Spleen (tissue), 11 donors: ENCODE results near the gene FSTL3. TPM values are rescaled to one million over a fixed set of nuclear protein-coding genes. Genes with fewer than 3 reads are reported as not detected.
A peak's percentile ranks its signal among the peaks of the same experiment; 100 is the strongest.

Experiments
- DNase-seq: peaks from one replicate; pipeline ENCODE4 v3.0.0-alpha.2; 2020
- H3K27ac ChIP-seq, 8 donors: fragments of 200-600 bp; sonication (generic) in 7 of 8; 1 replicate in 4 of 8; 2 replicates in 4 of 8; pipeline versions ENCODE4 v1.5.0 to v1.8.0; 2016 to 2021; ENCODE audit warnings: inconsistent platforms in 4 of 8, mild to moderate bottlenecking in 4 of 8, moderate library complexity in 1 of 8
- H3K27me3 ChIP-seq, 7 donors: fragments of 200-600 bp; sonication (generic) in 6 of 7; replicated peaks in 1 of 7; 1 replicate in 4 of 7; 2 replicates in 3 of 7; pipeline versions ENCODE4 v1.5.0 to v1.8.0; 2016 to 2021; ENCODE audit warnings: inconsistent platforms in 3 of 7, mild to moderate bottlenecking in 1 of 7
- H3K36me3 ChIP-seq, 6 donors: fragments of 200-600 bp; sonication (generic) in 5 of 6; 1 replicate in 4 of 6; 2 replicates in 2 of 6; pipeline versions ENCODE4 v1.5.0 to v1.8.0; 2016 to 2021; ENCODE audit warnings: inconsistent platforms in 2 of 6
- H3K4me1 ChIP-seq, 6 donors: fragments of 200-600 bp; sonication (generic) in 5 of 6; 1 replicate in 3 of 6; 2 replicates in 3 of 6; pipeline versions ENCODE4 v1.5.0 to v1.8.0; 2016 to 2021; ENCODE audit warnings: inconsistent platforms in 3 of 6
- H3K4me3 ChIP-seq, 8 donors: fragments of 200-600 bp; sonication (generic) in 7 of 8; 1 replicate in 4 of 8; 2 replicates in 4 of 8; pipeline versions ENCODE4 v1.5.0 to v1.8.0; 2016 to 2021; ENCODE audit warnings: inconsistent platforms in 4 of 8, mild to moderate bottlenecking in 4 of 8, moderate library complexity in 2 of 8
- H3K9me3 ChIP-seq, 8 donors: fragments of 200-600 bp; sonication (generic) in 7 of 8; 1 replicate in 4 of 8; 2 replicates in 4 of 8; pipeline versions ENCODE4 v1.5.0 to v1.8.0; 2016 to 2021; ENCODE audit warnings: inconsistent platforms in 4 of 8
- POLR2A ChIP-seq, 3 donors: fragments of 450-650 bp; IDR thresholded peaks; one replicate each; pipeline ENCODE4 v1.5.1; 2017; ENCODE audit warnings: antibody characterized with exemption in 3 of 3, mild to moderate bottlenecking in 1 of 3
- POLR2AphosphoS5 ChIP-seq, 3 donors: sonication (generic); formaldehyde crosslinking; IDR thresholded peaks; one replicate each; pipeline ENCODE4 v1.5.1; 2017; ENCODE audit warnings: antibody characterized with exemption in 3 of 3
- WGBS, 5 donors: extraction: QIAGEN DNeasy Blood & Tissue Kit in 3 of 5; methylation state at CpG; one replicate each; pipeline versions ENCODE4 v1.1.5 to v1.1.7; 2013 to 2018; 5-methylcytosine and 5-hydroxymethylcytosine counted together
- intact Hi-C: fragments of 100-400 bp; cut with DNase I; formaldehyde crosslinking; loops from one replicate; pipeline ENCODE4 v1.15.0; 2023; ENCODE audit warnings: low total_unique reads
- polyA plus RNA-seq, 3 donors: library from polyadenylated mRNA; stranded (reverse); fragments of 200-250 nt; gene quantifications; one replicate each; pipeline ENCODE4 v1.2.1, GENCODE V29; 2013
- total RNA-seq, 7 donors: library from RNA; depleted of rRNA in 3 of 7; stranded (reverse); fragments of >200 nt in 3 of 7; fragmentation: NEBNext Ultra II Directional in 4 of 7; extraction: Animal tissue kit (Norgen Biotek cat#: 25700) in 4 of 7; gene quantifications; one replicate each; pipeline versions ENCODE4 v1.1.0 to v1.2.1, GENCODE V29; 2016 to 2021
- TF ChIP-seq, protein P1 (sequence below), 11 experiments: fragments of 200-600 bp in 7 of 11; fragments of 450-650 bp in 4 of 11; sonication (generic) in 4 of 11; IDR thresholded peaks in 8 of 11; conservative IDR thresholded peaks in 3 of 11; 1 replicate in 7 of 11; 2 replicates in 4 of 11; pipeline versions ENCODE4 v1.4.0 to v1.8.0; 2016 to 2021; ENCODE audit warnings: antibody characterized with exemption in 11 of 11, inconsistent platforms in 4 of 11, mild to moderate bottlenecking in 1 of 11
- donor health status: healthy with polysubstance abuse.
- donor health status: DM: no; HTN: no; CAD: no; lungs with moderate emphysema.
- donor health status: DM: no; HTN: no; CAD: no.
- donor health status: Bipolar disorder and iron deficiency.
- donor health status: healthy.
- donor health status: DM: no; HTN: no; CAD: no.
- donor health status: DM: yes; HTN: yes; CAD: no.

FSTL3 gene
- total and polyA plus RNA-seq, 10 donors = 5.6 to 43.4 (median 15.3) TPM

- Histone ChIP-seq H3K4me3 (no peak overlapping the region), H3K36me3 (peaks cover 0 to 100% (median 85%) of the 10 kb centered on the region in 6 donors), H3K27me3 (no peaks in the 10 kb centered on the region), H3K27ac (no peak overlapping the region), H3K4me1 (peaks cover 0 to 36% (median 16%) of the 10 kb centered on the region in 6 donors), H3K9me3 (no peaks in the 10 kb centered on the region)
- TF ChIP-seq POLR2AphosphoS5 (IDR thresholded peaks at IDR 0.05) = no peak
- DNase-seq = no peak
- intact Hi-C loops = no loop called here
- 90 to 96% (median 93%) methylated on average over 9 to 11 of the region's 11 CpGs for WGBS, 5 donors
Observed at GRCh38 chr19:650121-650520, 26.1 kb upstream of the FSTL3 start.

GRCh38 chr19:651114-651818 lies 24.9 kb upstream of the FSTL3 start:
- H3K27me3 ChIP-seq = no peaks in the 10 kb centered on the region
- WGBS, 5 donors = 92 to 97% (median 95%) methylated on average over 36 to 58 of the region's 58 CpGs

GRCh38 chr19:651991-652390 lies 24.2 kb upstream of the FSTL3 start:
- TF ChIP-seq POLR2AphosphoS5 (IDR thresholded peaks at IDR 0.05) (no peak), POLR2A (IDR thresholded peaks at IDR 0.05) (no peak)
- TF ChIP-seq, protein P1, sequence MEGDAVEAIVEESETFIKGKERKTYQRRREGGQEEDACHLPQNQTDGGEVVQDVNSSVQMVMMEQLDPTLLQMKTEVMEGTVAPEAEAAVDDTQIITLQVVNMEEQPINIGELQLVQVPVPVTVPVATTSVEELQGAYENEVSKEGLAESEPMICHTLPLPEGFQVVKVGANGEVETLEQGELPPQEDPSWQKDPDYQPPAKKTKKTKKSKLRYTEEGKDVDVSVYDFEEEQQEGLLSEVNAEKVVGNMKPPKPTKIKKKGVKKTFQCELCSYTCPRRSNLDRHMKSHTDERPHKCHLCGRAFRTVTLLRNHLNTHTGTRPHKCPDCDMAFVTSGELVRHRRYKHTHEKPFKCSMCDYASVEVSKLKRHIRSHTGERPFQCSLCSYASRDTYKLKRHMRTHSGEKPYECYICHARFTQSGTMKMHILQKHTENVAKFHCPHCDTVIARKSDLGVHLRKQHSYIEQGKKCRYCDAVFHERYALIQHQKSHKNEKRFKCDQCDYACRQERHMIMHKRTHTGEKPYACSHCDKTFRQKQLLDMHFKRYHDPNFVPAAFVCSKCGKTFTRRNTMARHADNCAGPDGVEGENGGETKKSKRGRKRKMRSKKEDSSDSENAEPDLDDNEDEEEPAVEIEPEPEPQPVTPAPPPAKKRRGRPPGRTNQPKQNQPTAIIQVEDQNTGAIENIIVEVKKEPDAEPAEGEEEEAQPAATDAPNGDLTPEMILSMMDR (IDR thresholded peaks at IDR 0.05 in 8 of 11, conservative IDR thresholded peaks at IDR 0.05 in 3 of 11) = no peak
- no peak overlapping the region for H3K27ac ChIP-seq
- intact Hi-C loops = no loop called here

More at GRCh38 chr19:651114-651818, 24.9 kb upstream of the FSTL3 start:
- H3K27ac ChIP-seq = no peak overlapping the region
- intact Hi-C loops = no loop called here
- no peak overlapping the region for H3K4me3 ChIP-seq
- peaks cover 0 to 47% (median 27%) of the 10 kb centered on the region in 6 donors for H3K4me1 ChIP-seq
- peak; percentile 64 for DNase-seq
- H3K36me3 ChIP-seq = peaks cover 0 to 100% (median 77%) of the 10 kb centered on the region in 6 donors
- TF ChIP-seq, protein P1 (IDR thresholded peaks at IDR 0.05 in 8 of 11, conservative IDR thresholded peaks at IDR 0.05 in 3 of 11) = no peak
- TF ChIP-seq POLR2AphosphoS5 (IDR thresholded peaks at IDR 0.05) (no peak), POLR2A (IDR thresholded peaks at IDR 0.05) (no peak)
- H3K9me3 ChIP-seq = no peaks in the 10 kb centered on the region

DNA sequence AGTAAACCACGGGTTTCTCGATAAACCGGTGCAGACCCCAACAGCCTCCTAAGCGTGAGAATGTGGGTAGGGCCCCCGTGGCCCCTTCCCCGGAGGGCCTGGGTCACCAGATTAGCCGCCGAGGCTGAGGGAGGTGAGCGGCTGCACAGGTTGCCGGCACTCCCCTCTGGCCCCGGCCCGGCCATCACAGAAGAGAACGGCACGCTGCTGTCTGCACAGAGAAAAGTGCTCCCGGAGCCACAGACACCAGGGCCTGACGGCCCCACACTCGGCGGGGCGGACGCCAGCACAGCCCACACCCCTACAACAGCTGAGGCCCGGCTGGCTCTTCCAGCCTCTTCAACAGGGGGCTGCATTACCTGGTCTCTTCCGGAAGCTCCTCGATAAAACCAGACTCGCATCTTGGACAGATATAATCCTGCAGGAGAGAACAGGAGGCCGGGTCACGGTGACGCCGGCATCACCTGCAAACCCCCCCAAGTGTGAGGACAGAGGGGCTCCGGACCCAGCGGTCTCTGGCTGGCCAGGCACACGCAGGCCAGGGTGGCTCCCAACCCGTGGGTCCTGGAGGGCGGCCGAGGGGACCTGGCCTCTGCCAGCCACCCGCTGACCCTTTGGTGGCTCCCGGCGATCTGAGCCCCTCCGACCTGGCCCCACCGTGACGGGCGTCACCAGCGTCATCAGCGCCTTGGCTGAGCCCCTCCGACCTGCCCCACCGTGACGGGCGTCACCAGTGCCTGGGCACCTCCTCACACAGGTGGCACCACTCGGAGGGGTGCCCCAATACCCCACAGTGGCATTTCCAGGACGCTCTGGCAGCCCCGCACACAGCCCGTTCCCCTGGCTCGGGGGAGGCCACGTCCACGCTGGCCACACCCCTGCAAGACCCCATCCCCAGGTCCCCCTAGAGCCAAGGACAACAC lies 23.5 kb upstream of the FSTL3 start:
- TF ChIP-seq, protein P1 (IDR thresholded peaks at IDR 0.05 in 8 of 11, conservative IDR thresholded peaks at IDR 0.05 in 3 of 11) = no peak
- no peak for TF ChIP-seq POLR2AphosphoS5 (IDR thresholded peaks at IDR 0.05)
- no peak for TF ChIP-seq POLR2A (IDR thresholded peaks at IDR 0.05)
- H3K9me3 ChIP-seq = no peaks in the 10 kb centered on the region
- H3K4me1 ChIP-seq = peaks cover 12 to 62% (median 42%) of the 10 kb centered on the region in 6 donors
- peak; percentile 67 for DNase-seq
- H3K4me3 ChIP-seq = no peak overlapping the region
- WGBS, 5 donors = 87 to 95% (median 94%) methylated on average over 32 to 54 of the region's 54 CpGs
- H3K27ac ChIP-seq = no peak overlapping the region
- intact Hi-C loops = no loop called here
- H3K27me3 ChIP-seq = no peaks in the 10 kb centered on the region
- H3K36me3 ChIP-seq = peaks cover 0 to 100% (median 69%) of the 10 kb centered on the region in 6 donors

More at GRCh38 chr19:651991-652390, 24.2 kb upstream of the FSTL3 start:
- Histone ChIP-seq H3K27me3 (no peaks in the 10 kb centered on the region), H3K4me1 (peaks cover 5 to 55% (median 35%) of the 10 kb centered on the region in 6 donors), H3K4me3 (no peak overlapping the region), H3K36me3 (peaks cover 0 to 100% (median 71%) of the 10 kb centered on the region in 6 donors), H3K9me3 (no peaks in the 10 kb centered on the region)
- peak; percentile 58 for DNase-seq
- WGBS, 5 donors = 84 to 90% (median 86%) methylated on average over 21 to 24 of the region's 24 CpGs
